MM.1S (cell line): ENCODE data around the gene PDZRN3.

Experiments
- DNase-seq: peaks from one replicate; pipeline ENCODE4 v3.0.0-alpha.2; 2015
- H2AFZ ChIP-seq: fragments of 300-600 bp; sonication (generic); 2 replicates; pipeline ENCODE4 v1.6.0; 2016; ENCODE audit warnings: antibody characterized with exemption, low read length
- H3F3A ChIP-seq: fragments of 300-600 bp; sonication (generic); 2 replicates; pipeline ENCODE4 v1.6.1; 2016; ENCODE audit warnings: mild to moderate bottlenecking, antibody characterized with exemption, low read length, moderate library complexity, mixed read lengths; ENCODE audit not compliant: insufficient read depth
- H3K27ac ChIP-seq: fragments of 300-600 bp; sonication (generic); 2 replicates; pipeline ENCODE4 v1.5.1; 2016; ENCODE audit warnings: mild to moderate bottlenecking, low read length
- H3K27me3 ChIP-seq: fragments of 300-600 bp; sonication (generic); replicated peaks from 2 replicates; pipeline ENCODE4 v1.6.0; 2016; ENCODE audit warnings: low read length; ENCODE audit not compliant: insufficient read depth
- H3K36me3 ChIP-seq: fragments of 300-600 bp; sonication (generic); replicated peaks from 2 replicates; pipeline ENCODE4 v1.6.1; 2016; ENCODE audit warnings: mild to moderate bottlenecking, low read length, mixed read lengths; ENCODE audit not compliant: insufficient read depth
- H3K4me1 ChIP-seq: fragments of 300-600 bp; sonication (generic); 2 replicates; pipeline ENCODE4 v1.6.1; 2016; ENCODE audit warnings: low read length, mixed read lengths
- H3K4me2 ChIP-seq: fragments of 300-600 bp; sonication (generic); 2 replicates; pipeline ENCODE4 v1.6.0; 2016; ENCODE audit warnings: low read depth, low read length
- H3K4me3 ChIP-seq: fragments of 300-600 bp; sonication (generic); 2 replicates; pipeline ENCODE4 v1.5.1; 2016; ENCODE audit warnings: low read length, mixed read lengths
- H3K79me2 ChIP-seq: fragments of 300-600 bp; sonication (generic); 2 replicates; pipeline ENCODE4 v1.6.1; 2016; ENCODE audit warnings: mixed run types, low read length, mixed read lengths
- H3K9ac ChIP-seq: fragments of 300-600 bp; sonication (generic); 2 replicates; pipeline ENCODE4 v1.6.1; 2016; ENCODE audit warnings: low read length, mixed read lengths
- H3K9me2 ChIP-seq: fragments of 300-600 bp; sonication (generic); replicated peaks from 2 replicates; pipeline ENCODE4 v1.6.1; 2016; ENCODE audit warnings: mild to moderate bottlenecking, low read length, mixed read lengths; ENCODE audit not compliant: insufficient read depth
- H3K9me3 ChIP-seq: fragments of 300-600 bp; sonication (generic); replicated peaks from 2 replicates; pipeline ENCODE4 v1.6.1; 2016; ENCODE audit warnings: mild to moderate bottlenecking, low read length, mixed read lengths; ENCODE audit not compliant: insufficient read depth
- H4K20me1 ChIP-seq: fragments of 300-600 bp; sonication (generic); 2 replicates; pipeline ENCODE4 v1.6.1; 2016; ENCODE audit warnings: mild to moderate bottlenecking, low read length, moderate library complexity, mixed read lengths; ENCODE audit not compliant: insufficient read depth
- EZH2 ChIP-seq: fragments of 300-600 bp; sonication (generic); optimal IDR thresholded peaks from 2 replicates; pipeline ENCODE3; 2017; ENCODE audit warnings: low read depth, mild to moderate bottlenecking, antibody characterized with exemption, low read length, mixed read lengths
- EZH2phosphoT487 ChIP-seq: fragments of 300-600 bp; sonication (generic); IDR thresholded peaks from 2 replicates; pipeline ENCODE4 v1.6.1; 2018; ENCODE audit warnings: antibody characterized with exemption, low read length
- TF ChIP-seq, protein P1 (sequence below): fragments of 300-600 bp; sonication (generic); IDR thresholded peaks from 2 replicates; pipeline ENCODE4 v1.5.1; 2016; ENCODE audit warnings: antibody characterized with exemption, low read length, mixed read lengths

PDZRN3 gene

DNA sequence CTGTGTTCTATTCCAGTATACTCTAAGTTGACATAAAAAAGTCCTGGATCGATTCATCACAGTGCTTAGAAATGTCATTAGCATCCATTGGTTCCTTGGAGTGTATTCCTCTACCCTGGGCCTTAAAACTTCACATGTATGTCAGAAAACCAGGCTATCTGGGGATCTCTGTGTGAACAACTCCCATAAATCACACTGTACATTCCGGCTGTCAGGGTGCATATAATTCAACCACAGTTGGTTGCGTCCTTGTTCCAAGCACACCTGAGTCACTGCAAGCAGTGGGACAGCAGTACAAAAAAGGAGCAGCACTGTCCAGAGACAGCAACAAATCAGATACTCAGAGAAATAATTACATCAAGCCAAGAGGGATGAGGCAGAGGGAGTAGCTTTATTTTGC, 52.4 kb downstream of the PDZRN3 start:
- H3K79me2 ChIP-seq = no peaks in the 10 kb centered on the region
- no peak overlapping the region for H3K9ac ChIP-seq
- peaks cover 6% of the 10 kb centered on the region; the same call in 1 of the 2 replicates for H3F3A ChIP-seq
- no peak for DNase-seq
- H3K36me3 ChIP-seq = no peaks in the 10 kb centered on the region
- no peak overlapping the region for H3K4me2 ChIP-seq
- H3K9me2 ChIP-seq = no peaks in the 10 kb centered on the region
- peaks cover 18% of the 10 kb centered on the region for H3K4me1 ChIP-seq
- TF ChIP-seq EZH2phosphoT487 (no peak), EZH2 (no peak)
- TF ChIP-seq, protein P1, sequence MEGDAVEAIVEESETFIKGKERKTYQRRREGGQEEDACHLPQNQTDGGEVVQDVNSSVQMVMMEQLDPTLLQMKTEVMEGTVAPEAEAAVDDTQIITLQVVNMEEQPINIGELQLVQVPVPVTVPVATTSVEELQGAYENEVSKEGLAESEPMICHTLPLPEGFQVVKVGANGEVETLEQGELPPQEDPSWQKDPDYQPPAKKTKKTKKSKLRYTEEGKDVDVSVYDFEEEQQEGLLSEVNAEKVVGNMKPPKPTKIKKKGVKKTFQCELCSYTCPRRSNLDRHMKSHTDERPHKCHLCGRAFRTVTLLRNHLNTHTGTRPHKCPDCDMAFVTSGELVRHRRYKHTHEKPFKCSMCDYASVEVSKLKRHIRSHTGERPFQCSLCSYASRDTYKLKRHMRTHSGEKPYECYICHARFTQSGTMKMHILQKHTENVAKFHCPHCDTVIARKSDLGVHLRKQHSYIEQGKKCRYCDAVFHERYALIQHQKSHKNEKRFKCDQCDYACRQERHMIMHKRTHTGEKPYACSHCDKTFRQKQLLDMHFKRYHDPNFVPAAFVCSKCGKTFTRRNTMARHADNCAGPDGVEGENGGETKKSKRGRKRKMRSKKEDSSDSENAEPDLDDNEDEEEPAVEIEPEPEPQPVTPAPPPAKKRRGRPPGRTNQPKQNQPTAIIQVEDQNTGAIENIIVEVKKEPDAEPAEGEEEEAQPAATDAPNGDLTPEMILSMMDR = no peak
- H3K27ac ChIP-seq = no peak overlapping the region
- H4K20me1 ChIP-seq = no peaks in the 10 kb centered on the region
- H3K9me3 ChIP-seq = no peaks in the 10 kb centered on the region
- no peaks in the 10 kb centered on the region for H3K27me3 ChIP-seq
- H3K4me3 ChIP-seq = no peak overlapping the region
- no peak overlapping the region for H2AFZ ChIP-seq

DNA sequence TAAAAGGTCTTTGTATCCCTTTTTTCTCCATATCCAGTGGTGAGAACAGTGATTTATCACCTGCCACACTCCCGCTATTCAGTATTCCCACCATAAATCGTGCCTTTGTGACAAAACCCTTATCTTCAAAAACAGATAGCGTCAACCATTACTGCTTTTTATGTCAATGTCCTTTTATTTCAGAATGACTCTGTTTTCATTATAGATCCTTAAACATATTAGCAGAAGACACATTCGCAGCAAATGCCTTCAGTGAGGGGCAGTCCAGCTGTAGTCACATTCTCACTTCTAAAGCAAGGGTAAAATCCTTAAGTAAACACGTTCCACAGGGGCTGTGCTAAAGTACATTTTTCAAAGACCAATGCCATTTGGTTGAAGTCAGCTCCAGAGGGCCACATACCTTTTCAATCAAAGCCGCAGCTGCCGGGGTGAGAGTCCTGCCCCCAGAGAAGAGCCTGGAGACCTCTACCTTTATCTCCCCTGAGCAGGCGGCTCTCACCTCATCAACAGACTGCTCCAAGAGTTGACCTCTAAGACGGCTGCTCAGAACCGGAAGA, 53.4 kb downstream of the PDZRN3 start:
- no peak overlapping the region for H3K4me2 ChIP-seq
- no peaks in the 10 kb centered on the region for H3K9me2 ChIP-seq
- H3K4me1 ChIP-seq = peaks cover 25% of the 10 kb centered on the region
- no peaks in the 10 kb centered on the region for H3K27me3 ChIP-seq
- H3K36me3 ChIP-seq = no peaks in the 10 kb centered on the region
- H3K9ac ChIP-seq = no peak overlapping the region
- no peak overlapping the region for H2AFZ ChIP-seq
- TF ChIP-seq, protein P1 = no peak
- no peak for TF ChIP-seq EZH2phosphoT487
- no peak for TF ChIP-seq EZH2
- H3F3A ChIP-seq = peaks cover 6% of the 10 kb centered on the region; the same call in 1 of the 2 replicates
- no peak overlapping the region for H3K4me3 ChIP-seq
- H3K9me3 ChIP-seq = no peaks in the 10 kb centered on the region
- no peaks in the 10 kb centered on the region for H3K79me2 ChIP-seq
- DNase-seq = no peak
- H4K20me1 ChIP-seq = no peaks in the 10 kb centered on the region
- H3K27ac ChIP-seq = no peak overlapping the region

GRCh38 chr3:73569246-73569760, 55.4 kb downstream of the PDZRN3 start:
- H3K79me2 ChIP-seq = no peaks in the 10 kb centered on the region

More at GRCh38 chr3:73569246-73569760, 55.4 kb downstream of the PDZRN3 start:
- peaks cover 29% of the 10 kb centered on the region for H3K4me1 ChIP-seq
- H3K9me3 ChIP-seq = no peaks in the 10 kb centered on the region
- H3K4me2 ChIP-seq = no peak overlapping the region
- peaks cover 12% of the 10 kb centered on the region; the same call in 1 of the 2 replicates for H3F3A ChIP-seq
- no peaks in the 10 kb centered on the region for H4K20me1 ChIP-seq
- H3K9me2 ChIP-seq = no peaks in the 10 kb centered on the region
- H3K4me3 ChIP-seq = no peak overlapping the region
- no peak for DNase-seq
- H3K27ac ChIP-seq = no peak overlapping the region
- no peaks in the 10 kb centered on the region for H3K36me3 ChIP-seq
- TF ChIP-seq EZH2 (no peak), EZH2phosphoT487 (no peak)
- TF ChIP-seq, protein P1 = no peak
- H2AFZ ChIP-seq = no peak overlapping the region
- H3K27me3 ChIP-seq = no peaks in the 10 kb centered on the region
- H3K9ac ChIP-seq = no peak overlapping the region
